ENCODE measurements around the gene PROM2. TPM values are rescaled to one million over a fixed set of nuclear protein-coding genes. Genes with fewer than 3 reads are reported as not detected.
A peak's percentile ranks its signal among the peaks of the same experiment; 100 is the strongest.

PROM2 gene
- total RNA-seq, 1 experiment from 2014 or later, result 3.1 TPM

DNA sequence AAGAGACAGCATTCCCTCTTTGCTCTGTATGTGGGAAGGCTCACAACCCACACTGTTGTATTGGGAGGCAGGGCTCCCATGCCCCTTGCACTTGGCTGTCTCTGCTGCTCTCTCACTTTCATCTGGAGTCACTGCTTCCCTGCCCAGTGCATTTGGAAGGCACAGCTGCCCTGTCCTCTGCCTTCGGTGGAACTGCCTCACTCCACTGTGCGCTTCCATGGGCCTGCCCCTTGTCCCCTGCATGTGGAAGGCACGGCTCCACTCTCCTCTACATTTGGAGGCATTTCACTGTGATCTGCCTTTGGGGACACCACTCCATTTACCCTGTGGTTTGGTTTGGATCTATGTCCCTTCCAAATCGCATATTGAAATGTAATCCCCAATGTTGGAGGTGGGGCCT, 9.1 kb upstream of the PROM2 start:
- Mint-ChIP-seq H3K4me1 (peaks cover 4 to 8% of the 10 kb centered on the region in 2 experiments), H3K27ac (no peak overlapping the region; a peak in 1 of 7 replicates), H3K4me3 (no peak overlapping the region), H3K27me3 (ENCODE audit: low read depth) (no peaks in the 10 kb centered on the region; the same call in none of the 2 replicates), H3K36me3 (ENCODE audit: insufficient read depth in 1 of 3, low read depth in 3 of 3) (peaks cover 0 to under 1% (median 0%) of the 10 kb centered on the region in 3 experiments; a peak in 1 of 7 replicates), H3K9me3 (peaks cover 0 to 13% of the 10 kb centered on the region in 2 experiments; a peak in 2 of 5 replicates)
- Histone ChIP-seq H3K14ac (ENCODE audit: insufficient read depth, low read length) (peak overlapping the region; percentile 26; the same call in 1 of the 2 replicates), H2BK120ac (ENCODE audit: low read depth, low read length, poor library complexity, severe bottlenecking) (no peak overlapping the region), H3K9me3 (ENCODE audit: control insufficient read depth, low read depth, low read length) (no peaks in the 10 kb centered on the region), H3K4me1 (ENCODE audit: insufficient read depth, low read length) (no peaks in the 10 kb centered on the region), H3K9ac (ENCODE audit: extremely low read depth, insufficient read length, low read length) (no peak overlapping the region), H2BK12ac (ENCODE audit: insufficient read length, low read depth, low read length) (no peak overlapping the region), H3K23ac (ENCODE audit: insufficient read length, low read depth, low read length) (no peak overlapping the region), H3T11ph (ENCODE audit: low read length) (no peak overlapping the region), H3K18ac (ENCODE audit: insufficient read length, low read depth, low read length) (no peak overlapping the region), H4K20me1 (ENCODE audit: control insufficient read depth, insufficient read depth, insufficient read length) (no peaks in the 10 kb centered on the region), H2BK20ac (ENCODE audit: low read depth, low read length, poor library complexity, severe bottlenecking) (no peak overlapping the region), H3K79me1 (ENCODE audit: insufficient read depth, low read depth, low read length, poor library complexity, severe bottlenecking) (no peaks in the 10 kb centered on the region), H3K4ac (ENCODE audit: low read depth, low read length) (no peak overlapping the region), H4K91ac (ENCODE audit: insufficient read length, low read depth, low read length) (no peak overlapping the region), H3K27ac (ENCODE audit: insufficient read length, low read depth, low read length) (no peak overlapping the region), H3K79me2 (ENCODE audit: insufficient read depth, low read length) (no peaks in the 10 kb centered on the region), H2AK5ac (ENCODE audit: insufficient read length, low read length) (no peak overlapping the region), H3K56ac (ENCODE audit: insufficient read length, low read depth, low read length) (no peak overlapping the region), H2BK15ac (ENCODE audit: low read depth, low read length) (no peak overlapping the region), H3K4me2 (ENCODE audit: insufficient read depth, insufficient read length, low read length) (no peak overlapping the region), H2AFZ (ENCODE audit: low read length) (no peak overlapping the region), H3K23me2 (ENCODE audit: insufficient read length, low read depth, low read length, poor library complexity, severe bottlenecking) (no peaks in the 10 kb centered on the region), H4K8ac (replicated peaks; ENCODE audit: insufficient read length, low read depth, low read length) (no peak overlapping the region), H3K27me3 (ENCODE audit: insufficient read depth, low read length) (no peaks in the 10 kb centered on the region), H4K5ac (ENCODE audit: insufficient read length, low read depth, low read length) (no peak overlapping the region), H2BK5ac (ENCODE audit: insufficient read length, low read length) (no peak overlapping the region)
- DNase-seq, result no peak
- TF ChIP-seq, protein P1, sequence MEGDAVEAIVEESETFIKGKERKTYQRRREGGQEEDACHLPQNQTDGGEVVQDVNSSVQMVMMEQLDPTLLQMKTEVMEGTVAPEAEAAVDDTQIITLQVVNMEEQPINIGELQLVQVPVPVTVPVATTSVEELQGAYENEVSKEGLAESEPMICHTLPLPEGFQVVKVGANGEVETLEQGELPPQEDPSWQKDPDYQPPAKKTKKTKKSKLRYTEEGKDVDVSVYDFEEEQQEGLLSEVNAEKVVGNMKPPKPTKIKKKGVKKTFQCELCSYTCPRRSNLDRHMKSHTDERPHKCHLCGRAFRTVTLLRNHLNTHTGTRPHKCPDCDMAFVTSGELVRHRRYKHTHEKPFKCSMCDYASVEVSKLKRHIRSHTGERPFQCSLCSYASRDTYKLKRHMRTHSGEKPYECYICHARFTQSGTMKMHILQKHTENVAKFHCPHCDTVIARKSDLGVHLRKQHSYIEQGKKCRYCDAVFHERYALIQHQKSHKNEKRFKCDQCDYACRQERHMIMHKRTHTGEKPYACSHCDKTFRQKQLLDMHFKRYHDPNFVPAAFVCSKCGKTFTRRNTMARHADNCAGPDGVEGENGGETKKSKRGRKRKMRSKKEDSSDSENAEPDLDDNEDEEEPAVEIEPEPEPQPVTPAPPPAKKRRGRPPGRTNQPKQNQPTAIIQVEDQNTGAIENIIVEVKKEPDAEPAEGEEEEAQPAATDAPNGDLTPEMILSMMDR (conservative IDR thresholded peaks at IDR 0.05), result no peak
- WGBS (ENCODE audit: extremely low coverage, insufficient read length, low lambda C conversion rate), result no CpG with 5 or more reads among the region's 4 CpGs
